Fibroblast of skin of right quadriceps (primary cell): Measurements from ENCODE around the gene FRK.
"Not testable (repeated sequence)": the region's sequence is repeated elsewhere in the genome, so short reads cannot be mapped to it uniquely, and the experiment has no call there.

ENCODE experiments used
- DNase-seq: peaks from one replicate; pipeline ENCODE4 v3.0.0-alpha.2; 2013

The FRK gene

DNA sequence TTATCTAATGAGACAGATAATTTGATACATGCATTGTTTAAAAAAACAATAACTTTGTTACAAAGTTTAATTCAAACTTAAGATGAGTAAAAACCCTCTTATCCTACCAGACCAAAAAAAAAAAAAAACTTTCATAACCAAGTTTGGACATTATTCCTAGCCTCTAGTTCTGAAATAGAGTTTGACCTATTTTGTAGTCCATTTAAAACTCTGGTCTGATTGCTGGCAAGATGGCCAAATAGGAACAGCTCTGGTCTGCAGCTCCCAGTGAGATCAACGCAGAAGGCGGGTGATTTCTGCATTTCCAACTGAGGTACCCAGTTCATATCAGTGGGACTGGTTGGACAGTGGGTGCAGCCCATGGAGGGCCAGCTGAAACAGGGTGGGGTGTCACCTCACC is 125.9 kb downstream of the FRK start:
- no peak for DNase-seq

DNA sequence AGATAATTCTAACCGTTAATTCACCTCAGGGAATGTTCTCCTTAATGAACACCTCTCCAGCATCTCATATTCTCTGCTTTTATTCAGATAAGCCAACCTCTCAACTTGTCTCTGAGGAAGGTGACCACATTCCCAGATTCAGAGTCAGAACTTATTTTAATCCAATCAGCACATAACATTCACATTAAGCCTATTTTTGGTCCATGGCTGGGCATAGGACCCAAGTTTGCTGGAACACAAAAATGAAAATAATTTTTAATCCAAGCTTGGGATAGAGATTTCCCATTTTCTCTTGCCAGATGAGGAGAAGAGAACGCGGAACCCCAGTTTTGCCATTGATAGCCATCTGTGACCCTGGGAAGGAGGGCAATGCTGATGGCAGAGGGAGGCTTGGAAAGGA is 126.5 kb downstream of the FRK start:
- no peak for DNase-seq

DNA sequence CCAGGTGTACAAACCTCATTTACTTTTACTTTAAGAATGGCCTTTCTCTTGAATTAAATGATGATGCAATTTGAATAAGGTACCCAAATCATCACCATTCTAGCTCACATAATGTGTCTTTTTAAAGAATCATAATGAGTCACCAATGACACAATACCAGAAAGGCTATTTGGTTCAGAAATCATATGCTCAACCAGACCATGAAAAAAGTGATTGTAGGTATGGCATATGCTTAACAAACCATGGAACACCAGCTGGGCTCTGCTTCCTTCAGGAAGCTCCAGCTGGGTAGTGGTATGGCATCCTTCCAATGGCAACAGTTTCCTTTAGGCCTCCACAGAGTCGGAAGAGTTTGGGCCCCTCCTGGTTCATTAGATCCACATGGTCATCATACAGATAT is 128.2 kb downstream of the FRK start:
- DNase-seq: peak; percentile 20

DNA sequence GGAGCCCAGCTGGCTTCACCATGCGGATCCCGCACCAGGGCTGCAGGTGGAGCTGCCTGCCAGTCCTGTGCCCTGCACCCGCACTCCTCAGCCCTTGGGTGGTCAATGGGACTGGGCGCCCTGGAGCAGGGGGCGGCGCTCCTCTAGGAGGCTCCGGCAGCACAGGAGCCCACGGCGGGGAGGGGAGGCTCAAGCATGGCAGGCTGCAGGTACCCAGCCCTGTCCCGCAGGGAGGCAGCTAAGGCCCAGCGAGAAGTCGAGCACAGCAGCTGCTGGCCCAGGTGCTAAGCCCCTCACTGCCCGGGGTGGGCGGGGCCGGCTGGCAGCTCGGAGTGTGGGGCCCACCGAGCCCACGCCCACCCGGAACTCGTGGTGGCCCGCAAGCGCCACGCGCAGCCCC is 132.7 kb downstream of the FRK start:
- DNase-seq: not testable (repeated sequence)

DNA sequence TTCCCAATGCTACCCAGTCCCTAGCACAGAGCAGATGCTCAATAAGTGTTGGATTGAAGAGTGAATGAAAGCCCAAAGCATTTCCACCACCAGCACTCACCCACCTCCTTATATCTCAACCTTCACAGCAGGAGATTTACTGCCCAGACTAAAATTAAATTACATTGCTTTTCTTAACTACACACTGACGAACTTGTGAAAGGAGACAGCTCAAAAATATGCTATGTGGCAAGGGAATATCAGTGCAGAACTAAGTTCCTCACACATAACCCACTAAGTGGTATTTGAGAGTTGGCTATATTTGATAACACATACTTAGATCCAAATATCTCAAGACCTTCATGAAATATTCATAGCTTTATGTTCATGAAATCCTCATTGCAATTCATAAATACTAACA is 137.7 kb downstream of the FRK start:
- DNase-seq: no peak

DNA sequence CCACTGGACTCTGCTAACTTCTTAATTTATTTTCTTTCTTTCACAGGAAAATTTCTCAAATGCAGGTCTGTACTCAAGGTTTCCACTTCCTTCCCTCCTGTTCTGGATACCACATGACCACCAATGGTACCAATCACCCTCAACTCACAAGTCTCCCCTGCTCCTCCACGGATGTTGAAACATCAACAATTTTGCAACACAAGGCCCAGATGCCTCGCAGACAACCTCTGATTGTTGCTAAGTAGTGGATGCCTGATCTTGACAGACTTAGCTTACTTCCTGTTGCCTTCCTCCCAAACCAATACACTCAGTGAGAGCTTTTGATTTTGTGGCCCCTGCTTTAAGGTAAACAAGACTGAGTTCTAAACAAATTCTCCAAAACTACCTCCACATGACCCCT is 146.6 kb downstream of the FRK start:
- no peak for DNase-seq

DNA sequence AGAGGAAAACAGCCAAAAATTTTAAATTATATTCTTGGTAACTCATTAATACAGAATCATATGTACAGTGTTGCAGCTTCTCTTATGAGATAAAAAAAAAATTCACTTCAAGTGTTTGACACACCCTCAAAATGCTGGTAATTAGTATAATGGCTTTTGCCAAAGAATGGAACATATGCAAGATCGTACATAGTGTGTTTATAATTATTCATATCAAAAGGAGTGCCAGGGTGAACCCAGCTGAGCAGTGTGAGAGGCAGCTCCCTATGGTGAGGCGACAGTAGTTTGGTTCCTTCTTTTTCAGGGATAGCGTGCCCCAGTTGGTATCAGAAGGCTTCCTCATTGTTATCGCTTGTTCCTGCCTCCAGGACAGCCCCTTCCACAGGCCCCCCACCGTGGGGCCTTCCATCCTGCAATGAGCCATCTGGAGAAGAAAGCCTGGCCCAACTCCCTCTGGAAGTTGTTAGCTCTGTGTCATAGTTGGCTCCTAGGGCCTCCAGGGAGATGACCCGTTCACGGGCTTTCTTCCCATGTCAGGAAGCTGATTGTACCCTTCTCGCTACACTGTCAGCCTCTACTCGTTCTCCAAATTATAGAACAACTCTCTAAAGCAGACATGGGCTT is 150.7 kb downstream of the FRK start:
- DNase-seq: no peak

DNA sequence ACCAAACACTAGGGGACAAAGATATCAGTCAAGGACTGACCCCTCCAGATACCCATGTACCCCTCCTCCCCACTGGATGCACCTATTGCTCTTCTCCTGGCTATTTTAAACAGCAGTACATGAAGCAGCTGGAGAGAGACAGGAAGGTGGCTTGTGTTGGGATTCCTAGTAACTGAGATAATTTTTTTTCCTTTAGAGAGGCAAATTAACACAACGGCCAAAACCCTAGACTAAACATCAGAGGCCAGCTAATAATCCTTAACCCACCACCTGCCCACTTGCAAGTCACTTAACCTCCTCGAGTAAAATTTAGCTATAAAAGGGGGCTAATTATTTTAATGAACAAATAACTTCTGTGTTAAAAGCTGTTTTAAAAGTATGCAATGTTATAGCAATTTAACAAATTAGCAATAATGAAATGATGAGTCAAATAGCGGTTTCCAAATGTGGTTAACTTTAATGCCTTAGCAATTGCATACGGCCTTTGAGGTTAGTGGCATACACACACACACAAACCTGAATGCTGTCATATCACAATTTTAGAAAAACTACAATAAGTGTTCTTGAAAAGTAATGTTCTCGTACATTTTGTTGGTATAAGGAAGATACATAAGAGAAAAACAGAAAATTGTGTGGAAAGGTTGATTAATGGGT is 151.7 kb downstream of the FRK start:
- peak; percentile 13 for DNase-seq

DNA sequence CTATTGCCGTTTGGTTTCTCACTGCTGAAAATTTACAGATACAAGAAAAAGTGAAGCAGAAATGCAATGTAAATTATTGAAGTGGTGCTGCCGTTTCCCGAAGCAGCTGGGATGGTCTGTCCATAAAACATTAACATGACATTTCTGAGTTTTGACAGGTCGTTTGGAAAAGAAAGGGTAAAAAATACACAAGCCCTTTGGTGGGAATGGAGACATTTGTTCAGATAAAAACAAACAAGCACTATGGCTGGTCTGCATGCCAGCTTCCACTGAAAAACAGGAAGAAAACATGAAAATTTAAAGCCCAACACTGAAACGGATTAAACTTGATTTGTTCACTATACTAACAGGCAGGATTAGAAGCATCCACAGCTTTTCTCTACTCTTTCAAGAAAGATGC is 155.2 kb downstream of the FRK start:
- DNase-seq: no peak

DNA sequence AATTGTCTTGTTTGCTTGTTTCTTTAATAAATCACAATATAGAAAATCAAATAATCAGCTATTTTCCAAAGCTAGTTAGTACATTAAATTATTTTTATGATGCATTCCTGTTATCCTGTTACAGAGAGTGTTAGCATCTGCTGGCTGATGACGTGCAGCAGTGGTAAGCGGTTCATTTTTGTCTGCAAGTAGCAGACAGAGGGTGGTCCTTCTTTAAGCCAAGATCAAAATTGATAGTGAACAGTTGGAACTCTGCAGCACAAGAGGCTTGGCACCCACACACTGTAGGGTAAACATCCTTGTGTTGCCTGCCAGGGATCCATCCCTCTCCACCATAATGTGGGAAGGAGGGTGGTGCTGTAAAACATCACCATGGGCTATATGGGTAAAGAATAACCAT is 158.3 kb downstream of the FRK start:
- no peak for DNase-seq

DNA sequence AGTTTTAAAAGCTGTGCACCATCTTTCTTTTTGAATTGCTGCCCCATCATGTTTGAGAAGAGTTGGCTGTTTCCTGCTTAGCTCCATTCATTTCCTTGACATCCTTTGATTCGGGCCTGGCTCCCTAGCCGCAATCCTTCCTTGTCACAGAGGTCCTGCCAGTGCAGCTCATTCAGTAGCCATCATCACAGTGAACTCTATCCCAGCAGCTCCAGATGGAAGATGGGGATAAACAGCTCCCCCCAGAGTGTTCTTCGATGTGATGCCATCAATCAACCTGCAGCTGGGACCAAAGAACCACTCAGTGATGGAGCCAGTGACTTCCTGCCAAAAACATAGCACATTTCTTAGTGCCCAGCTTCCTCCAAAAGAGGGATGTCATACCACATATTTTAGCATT is 158.8 kb downstream of the FRK start:
- DNase-seq: no peak

DNA sequence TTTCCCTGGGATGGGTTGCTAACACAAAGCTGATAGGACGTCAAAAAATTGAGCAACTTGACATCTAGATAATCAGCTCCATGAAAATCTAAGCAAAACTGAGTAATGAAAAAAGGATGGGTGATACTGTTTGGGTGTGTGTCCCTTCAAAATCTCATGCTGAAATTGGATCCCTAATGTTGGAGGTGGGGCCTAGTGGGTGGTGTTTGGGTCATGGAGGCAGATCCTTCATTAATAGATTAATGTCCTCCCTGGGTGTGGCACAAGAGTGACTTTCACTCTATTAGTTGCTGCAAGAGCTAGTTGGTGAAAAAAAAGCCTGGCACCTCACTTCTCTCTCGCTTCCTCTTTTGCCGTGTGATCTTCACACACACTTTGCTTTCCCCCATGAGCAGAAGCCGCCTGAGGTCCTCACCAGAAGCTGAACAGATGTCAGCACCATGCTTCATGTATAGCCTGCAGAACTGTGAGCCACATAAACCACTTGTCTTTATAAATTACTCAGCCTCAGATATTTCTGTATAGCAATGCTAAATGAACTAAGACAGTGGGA is 160.9 kb downstream of the FRK start:
- no peak for DNase-seq

DNA sequence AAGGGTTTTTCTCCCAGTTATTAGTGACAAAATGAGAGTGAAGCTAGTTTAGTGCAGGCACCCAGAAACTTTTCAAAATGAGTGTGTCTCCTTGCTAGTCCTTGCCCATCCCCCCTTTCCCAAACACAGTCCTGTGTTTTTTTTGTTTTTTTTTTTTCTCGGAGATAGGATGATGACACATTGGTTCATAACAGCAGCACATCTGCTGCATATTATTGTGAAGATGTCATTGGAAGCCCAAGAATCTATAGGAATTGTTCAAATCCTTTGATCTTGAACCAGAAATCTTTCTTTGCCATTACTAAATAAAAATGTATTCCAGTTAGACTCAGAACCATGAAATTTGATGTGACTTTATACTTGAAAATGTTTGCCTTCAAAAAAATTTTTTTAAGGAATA is 162.4 kb downstream of the FRK start:
- peak; percentile 78 for DNase-seq

DNA sequence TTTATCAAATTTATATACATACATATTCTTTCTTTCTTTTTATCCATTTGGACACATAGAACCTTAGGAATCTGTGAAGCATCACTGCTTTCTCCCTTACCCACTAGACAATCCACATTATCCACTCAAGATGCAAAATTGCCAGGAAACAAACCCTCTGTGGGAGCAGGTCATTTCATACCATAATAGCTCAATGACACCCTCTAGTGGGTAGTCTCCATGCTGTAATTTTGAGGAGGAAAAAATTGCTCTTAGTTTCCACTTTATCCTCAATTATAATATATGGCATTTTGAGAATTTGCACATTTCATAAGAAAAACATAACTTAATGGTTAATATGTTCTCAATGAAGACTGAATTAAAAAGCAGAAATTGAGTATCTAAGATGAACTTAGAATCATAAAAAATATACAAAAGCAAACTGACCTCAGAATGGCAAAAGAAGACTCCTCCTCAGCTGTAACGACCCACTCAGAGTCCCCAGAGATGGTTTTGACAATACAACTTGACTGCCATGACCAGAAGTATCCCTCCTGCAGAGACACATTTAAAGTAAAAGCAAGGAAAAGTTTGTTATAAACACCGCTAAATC is 164.1 kb downstream of the FRK start:
- DNase-seq: peak; percentile 42

DNA sequence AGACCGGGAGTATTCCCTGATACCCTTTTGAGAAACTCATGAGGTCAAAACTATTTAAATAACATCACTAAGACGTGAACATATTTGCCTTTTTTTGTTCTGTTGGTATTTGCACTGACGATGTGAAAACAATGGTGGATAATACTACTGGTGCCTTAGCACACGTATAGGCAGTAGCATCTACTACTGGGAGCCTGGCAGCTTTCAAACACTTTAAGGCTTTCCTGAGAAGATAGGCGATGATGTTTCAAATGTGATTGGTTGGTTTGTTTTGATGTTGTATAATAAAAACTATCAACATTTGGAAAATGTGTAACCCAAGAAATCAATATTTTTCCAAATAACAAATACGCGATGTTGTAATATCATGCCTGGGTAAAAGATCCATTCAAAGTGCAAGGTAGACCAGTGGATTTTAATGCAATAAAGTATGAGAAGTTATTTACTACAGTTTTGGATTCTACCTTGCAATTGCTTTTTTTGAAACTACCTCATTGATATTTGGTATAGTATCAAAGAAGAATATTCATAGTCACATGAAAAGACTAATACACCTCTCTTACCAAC is 166.2 kb downstream of the FRK start:
- no peak for DNase-seq

DNA sequence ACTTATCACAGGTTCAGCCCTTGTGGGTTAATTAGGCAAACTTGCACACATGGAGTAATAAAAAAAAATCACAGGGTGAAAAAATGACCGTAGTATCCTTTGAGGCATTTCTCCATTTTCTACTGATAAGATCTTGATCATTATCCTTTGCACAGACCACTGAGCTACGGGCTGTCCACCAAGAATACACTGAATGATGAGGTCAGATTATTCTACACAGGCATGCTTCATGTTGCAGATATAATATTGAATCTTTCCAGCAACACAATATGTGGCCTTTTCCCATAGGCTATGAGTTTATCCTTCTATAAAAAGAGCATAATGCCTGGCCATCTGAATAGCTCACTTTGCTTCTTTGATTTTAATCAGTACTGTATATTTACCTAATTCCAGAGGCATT is 168.9 kb downstream of the FRK start:
- DNase-seq: no peak

DNA sequence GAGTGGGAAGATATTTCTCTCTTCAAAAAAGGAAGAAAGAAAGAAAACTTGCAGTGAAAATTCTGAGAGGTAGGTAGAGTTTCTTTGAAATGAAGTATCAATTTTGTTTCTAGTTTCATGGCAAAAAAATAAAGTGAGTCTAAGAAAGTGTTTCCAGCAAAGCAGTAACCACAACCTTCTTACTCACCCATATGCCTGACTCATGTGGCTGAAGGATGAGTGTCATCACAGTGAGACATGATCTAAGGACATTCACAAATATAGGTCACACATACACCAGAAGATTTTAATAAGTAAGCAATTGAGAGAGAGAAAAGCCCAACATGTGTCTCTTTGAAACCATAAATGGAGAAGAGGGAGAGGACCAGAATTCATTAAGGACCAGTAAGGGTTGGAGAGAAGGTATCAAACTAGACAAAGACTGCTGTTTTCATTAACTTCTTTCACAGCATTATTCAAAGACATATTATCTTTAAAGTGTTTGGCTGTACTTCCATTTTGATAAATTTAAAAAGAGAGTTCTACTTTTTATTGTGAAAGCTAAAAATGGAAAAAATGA is 169.5 kb downstream of the FRK start:
- peak; percentile 79 for DNase-seq

DNA sequence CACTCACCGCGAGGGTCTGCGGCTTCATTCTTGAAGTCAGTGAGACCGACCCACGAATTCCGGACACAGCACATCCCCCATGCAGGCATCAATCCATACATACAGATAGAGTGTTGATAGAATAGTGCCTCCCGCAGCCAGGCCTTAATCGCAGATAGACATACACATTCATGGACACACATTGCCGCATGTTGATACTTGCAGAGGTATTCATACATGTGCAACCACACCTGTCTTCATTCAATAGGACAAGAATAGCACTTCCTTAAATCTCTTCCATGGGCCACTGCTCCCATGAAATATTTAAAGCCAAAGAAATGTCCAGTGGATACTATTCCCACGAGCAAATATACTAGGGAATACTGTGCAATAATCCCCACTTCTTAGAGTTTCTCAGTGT is 170.5 kb downstream of the FRK start:
- DNase-seq: no peak

DNA sequence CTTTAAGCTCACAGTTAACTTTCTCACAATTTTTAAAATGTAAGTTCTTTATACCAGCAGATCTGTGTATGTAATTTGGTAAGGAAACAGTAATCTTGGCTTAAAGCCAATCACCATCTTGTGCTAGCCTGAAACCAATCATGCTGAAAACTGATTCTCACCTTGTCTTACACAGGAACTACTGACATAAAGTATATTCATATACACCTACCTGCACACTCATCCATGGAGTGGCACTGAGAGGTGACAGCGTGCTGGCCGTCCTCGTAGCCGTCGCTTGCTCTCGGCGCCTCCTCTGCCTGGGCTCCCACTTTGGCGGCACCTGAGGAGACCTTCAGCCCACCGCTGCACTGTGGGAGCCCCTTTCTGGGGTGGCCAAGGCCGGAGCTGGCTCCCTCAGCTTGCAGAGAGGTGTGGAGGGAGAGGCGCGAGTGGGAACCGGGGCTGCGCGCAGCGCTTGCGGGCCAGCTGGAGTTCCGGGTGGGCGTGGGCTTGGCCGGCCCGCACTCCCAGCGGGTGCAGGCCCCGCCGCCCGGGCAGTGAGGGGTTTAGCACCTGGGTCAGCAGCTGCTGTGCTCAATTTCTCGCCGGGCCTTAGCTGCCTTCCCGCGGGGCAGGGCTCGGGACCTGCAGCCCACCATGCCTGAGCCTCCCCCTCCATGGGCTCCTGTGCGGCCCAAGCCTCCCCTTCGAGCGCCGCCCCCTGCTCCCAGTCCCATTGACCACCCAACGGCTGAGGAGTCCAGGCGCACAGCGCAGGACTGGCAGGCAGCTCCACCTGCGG is 171.8 kb downstream of the FRK start:
- DNase-seq: not testable (repeated sequence)

DNA sequence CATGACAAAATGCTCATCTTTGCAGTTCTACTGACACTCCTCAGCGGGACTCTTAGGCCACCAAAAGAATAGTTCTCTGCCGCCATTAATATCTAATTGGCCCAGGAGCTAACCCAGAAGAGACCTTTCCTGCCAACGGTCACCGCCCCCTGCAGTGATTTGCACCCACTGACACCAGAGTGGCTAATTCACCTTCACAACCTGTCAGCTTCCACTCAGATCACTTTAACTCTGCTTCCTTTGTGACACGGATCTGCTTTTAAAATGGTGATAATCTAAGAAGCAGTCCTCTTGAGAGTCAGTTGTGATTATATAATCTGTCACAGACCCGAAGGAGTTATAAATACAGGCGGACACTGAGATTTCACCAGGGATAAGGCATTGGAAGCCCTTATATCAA is 172.8 kb downstream of the FRK start:
- no peak for DNase-seq

DNA sequence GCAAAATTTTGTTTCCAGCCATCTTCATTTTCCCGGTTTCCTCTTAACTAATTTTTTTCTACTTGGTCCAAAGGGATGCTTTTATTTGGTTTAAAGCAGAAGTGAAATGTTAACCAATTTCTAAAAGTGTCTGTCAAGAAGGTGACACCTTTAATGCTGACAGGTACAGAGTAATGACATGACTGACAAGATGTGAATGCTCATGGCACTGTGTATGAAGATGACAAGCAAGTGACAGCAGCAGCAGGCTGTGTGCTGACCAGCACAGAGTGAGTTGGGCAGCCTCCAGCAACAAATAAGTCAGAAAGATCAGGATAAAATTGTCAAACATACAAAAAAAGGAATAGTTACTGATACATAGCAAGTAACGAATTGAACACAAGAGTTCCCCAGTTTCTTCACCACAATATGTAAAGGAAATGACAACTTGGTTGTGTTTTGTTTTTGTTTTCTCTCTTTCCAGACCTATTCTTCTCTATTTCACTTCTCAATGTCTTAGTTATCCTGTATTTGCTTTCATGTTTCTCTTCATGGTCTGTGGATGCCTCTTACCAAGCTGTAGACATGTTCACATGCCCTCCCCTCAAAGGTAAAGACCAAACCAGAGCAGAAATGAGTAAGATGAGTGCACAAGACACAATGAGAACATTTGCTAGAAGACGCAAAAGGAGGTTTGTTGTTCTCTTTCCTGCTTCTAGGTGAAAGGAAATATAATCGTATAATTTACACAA is 174.9 kb downstream of the FRK start:
- no peak for DNase-seq

DNA sequence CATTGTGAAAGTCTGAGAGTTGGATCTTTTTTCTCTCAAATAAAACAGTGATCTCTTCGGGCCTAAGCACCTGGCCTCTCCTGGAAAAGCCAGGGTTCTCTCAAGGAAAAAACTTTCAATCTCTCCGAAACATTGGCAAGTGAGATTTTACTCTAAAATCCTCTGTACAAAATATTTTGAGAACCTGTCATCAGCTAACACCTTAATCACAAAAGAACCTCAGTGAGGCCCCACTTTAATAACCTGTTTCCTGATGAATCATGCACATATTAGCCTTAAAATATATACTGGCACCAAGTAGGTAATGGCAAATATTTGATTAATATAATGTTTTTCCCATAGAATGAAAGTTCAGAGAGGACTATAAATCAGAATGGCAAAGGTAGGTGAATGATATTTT is 177.9 kb downstream of the FRK start:
- DNase-seq: no peak
